ENCODE data around the gene MBD6. TPM values are rescaled to one million over a fixed set of nuclear protein-coding genes. Genes with fewer than 3 reads are reported as not detected.
A peak's percentile ranks its signal among the peaks of the same experiment; 100 is the strongest.

Gene MBD6
- total RNA-seq, 1 donor from 2014 or later, result 58.5 TPM

GRCh38 chr12:57479043-57479375, 43.6 kb upstream of the MBD6 start:
- peaks cover 37% of the 10 kb centered on the region for H3K27me3 ChIP-seq (ENCODE audit: insufficient read depth, low read length)
- Mint-ChIP-seq H3K9me3 (ENCODE audit: unreplicated experiment) (peaks cover 12% of the 10 kb centered on the region), H3K27me3 (ENCODE audit: low read depth, unreplicated experiment) (peaks cover 39% of the 10 kb centered on the region), H3K36me3 (ENCODE audit: low read depth, unreplicated experiment) (peaks cover 5% of the 10 kb centered on the region), H3K4me3 (ENCODE audit: unreplicated experiment) (no peak overlapping the region), H3K4me1 (ENCODE audit: low read depth, unreplicated experiment) (peaks cover 31% of the 10 kb centered on the region), H3K27ac (ENCODE audit: unreplicated experiment) (no peak overlapping the region)
- H3K4me3 ChIP-seq (ENCODE audit: insufficient read depth, low read depth, low read length), result no peak overlapping the region
- H3K4me2 ChIP-seq (ENCODE audit: low read length), result no peak overlapping the region
- H4K20me1 ChIP-seq (ENCODE audit: insufficient read depth, low read length), result no peaks in the 10 kb centered on the region
- H3K4me1 ChIP-seq (ENCODE audit: insufficient read depth, low read length), result peaks cover 13% of the 10 kb centered on the region
- TF ChIP-seq EZH2 (IDR thresholded peaks at IDR 0.05; ENCODE audit: insufficient read depth, low read length) (no peak), CTCF (IDR thresholded peaks at IDR 0.05; ENCODE audit: insufficient read depth, low read depth, low read length) (no peak)
- H2AFZ ChIP-seq (ENCODE audit: low read depth, low read length), result no peak overlapping the region
- H3K27ac ChIP-seq (ENCODE audit: low read depth, low read length), result no peak overlapping the region
- FAIRE-seq, result no peak
- no peak overlapping the region for H3K9ac ChIP-seq (ENCODE audit: low read length)
- H3K36me3 ChIP-seq (ENCODE audit: insufficient read depth, low read length), result no peaks in the 10 kb centered on the region
- H3K9me3 ChIP-seq (ENCODE audit: insufficient read depth, low read depth, low read length), result no peaks in the 10 kb centered on the region
- no peaks in the 10 kb centered on the region for H3K79me2 ChIP-seq (ENCODE audit: insufficient read depth, low read length)
- DNase-seq (ENCODE audit: low read depth), result no peak

DNA sequence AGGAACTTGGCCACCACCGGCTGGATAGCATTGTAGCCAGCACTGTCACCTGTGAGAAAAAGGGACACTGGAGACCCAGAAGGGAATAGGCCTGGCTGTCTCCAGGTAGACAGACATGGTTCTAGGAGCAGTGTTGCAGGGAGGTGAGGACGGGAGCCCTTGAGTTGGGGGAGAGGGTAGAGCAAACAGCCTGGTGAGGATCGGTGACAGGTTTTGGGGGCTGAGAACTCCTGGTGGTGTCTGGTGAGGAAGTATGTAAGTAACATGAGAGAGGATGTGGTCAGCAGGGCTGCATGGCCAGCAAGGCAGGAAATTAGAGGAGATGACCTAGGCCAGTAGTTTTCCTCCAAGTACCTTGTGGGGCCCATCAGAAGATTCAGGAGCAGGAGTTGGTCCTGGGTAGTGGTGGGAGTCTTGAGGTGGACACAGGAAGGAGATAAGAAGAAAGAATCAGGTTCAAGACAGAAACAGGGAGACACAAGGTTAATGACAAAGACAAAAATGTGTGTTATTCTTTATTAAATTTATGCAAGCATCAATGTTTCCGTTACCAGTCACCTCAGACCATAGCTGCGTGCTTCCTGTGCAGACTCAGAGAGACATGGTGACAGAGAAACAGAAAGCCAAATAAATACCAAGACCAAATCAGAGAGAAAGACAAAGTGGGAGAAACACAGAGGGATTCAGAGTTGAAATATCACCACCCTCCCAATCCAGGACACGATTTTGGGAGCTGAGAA, 43.1 kb upstream of the MBD6 start, which contains the start of gene ARHGAP9:
Gene ARHGAP9 (minus strand): TSS at position 491 of the 740 bp plus-strand sequence. CDS start 460 bp downstream, at position 31.
- Mint-ChIP-seq H3K9me3 (ENCODE audit: unreplicated experiment) (peaks cover 7% of the 10 kb centered on the region), H3K36me3 (ENCODE audit: low read depth, unreplicated experiment) (peaks cover 4% of the 10 kb centered on the region), H3K27me3 (ENCODE audit: low read depth, unreplicated experiment) (peaks cover 34% of the 10 kb centered on the region), H3K4me1 (ENCODE audit: low read depth, unreplicated experiment) (peaks cover 31% of the 10 kb centered on the region), H3K4me3 (ENCODE audit: unreplicated experiment) (peak within 1 kb of the TSS; percentile 62), H3K27ac (ENCODE audit: unreplicated experiment) (no peak within 1 kb of the TSS)
- DNase-seq (ENCODE audit: low read depth) (no peak), FAIRE-seq (no peak)
- Histone ChIP-seq H3K4me3 (ENCODE audit: insufficient read depth, low read depth, low read length) (no peak within 1 kb of the TSS), H4K20me1 (ENCODE audit: insufficient read depth, low read length) (no peaks in the 10 kb centered on the region), H3K9me3 (ENCODE audit: insufficient read depth, low read depth, low read length) (no peaks in the 10 kb centered on the region), H3K4me2 (ENCODE audit: low read length) (peak within 1 kb of the TSS; percentile 2), H3K27ac (ENCODE audit: low read depth, low read length) (no peak within 1 kb of the TSS), H3K79me2 (ENCODE audit: insufficient read depth, low read length) (no peaks in the 10 kb centered on the region), H3K36me3 (ENCODE audit: insufficient read depth, low read length) (no peaks in the 10 kb centered on the region), H2AFZ (ENCODE audit: low read depth, low read length) (no peak within 1 kb of the TSS), H3K27me3 (ENCODE audit: insufficient read depth, low read length) (peaks cover 31% of the 10 kb centered on the region), H3K9ac (ENCODE audit: low read length) (no peak within 1 kb of the TSS), H3K4me1 (ENCODE audit: insufficient read depth, low read length) (peaks cover 13% of the 10 kb centered on the region)
- no peak for TF ChIP-seq CTCF (IDR thresholded peaks at IDR 0.05; ENCODE audit: insufficient read depth, low read depth, low read length)
- no peak for TF ChIP-seq EZH2 (IDR thresholded peaks at IDR 0.05; ENCODE audit: insufficient read depth, low read length)

GRCh38 chr12:57481671-57482070, 41.0 kb upstream of the MBD6 start:
- DNase-seq (ENCODE audit: low read depth), result no peak
- Histone ChIP-seq H3K4me3 (ENCODE audit: insufficient read depth, low read depth, low read length) (no peak overlapping the region), H3K27me3 (ENCODE audit: insufficient read depth, low read length) (peaks cover 11% of the 10 kb centered on the region), H3K4me2 (ENCODE audit: low read length) (no peak overlapping the region), H3K27ac (ENCODE audit: low read depth, low read length) (no peak overlapping the region), H3K79me2 (ENCODE audit: insufficient read depth, low read length) (no peaks in the 10 kb centered on the region), H4K20me1 (ENCODE audit: insufficient read depth, low read length) (no peaks in the 10 kb centered on the region), H3K9me3 (ENCODE audit: insufficient read depth, low read depth, low read length) (no peaks in the 10 kb centered on the region), H2AFZ (ENCODE audit: low read depth, low read length) (no peak overlapping the region), H3K4me1 (ENCODE audit: insufficient read depth, low read length) (peaks cover 4% of the 10 kb centered on the region), H3K9ac (ENCODE audit: low read length) (no peak overlapping the region), H3K36me3 (ENCODE audit: insufficient read depth, low read length) (no peaks in the 10 kb centered on the region)
- peaks cover 4% of the 10 kb centered on the region for H3K9me3 Mint-ChIP-seq (ENCODE audit: unreplicated experiment)
- no peaks in the 10 kb centered on the region for H3K36me3 Mint-ChIP-seq (ENCODE audit: low read depth, unreplicated experiment)
- FAIRE-seq, result no peak
- H3K4me3 Mint-ChIP-seq (ENCODE audit: unreplicated experiment), result no peak overlapping the region
- TF ChIP-seq EZH2 (IDR thresholded peaks at IDR 0.05; ENCODE audit: insufficient read depth, low read length) (no peak), CTCF (IDR thresholded peaks at IDR 0.05; ENCODE audit: insufficient read depth, low read depth, low read length) (no peak)
- H3K27me3 Mint-ChIP-seq (ENCODE audit: low read depth, unreplicated experiment), result peaks cover 19% of the 10 kb centered on the region
- peak overlapping the region; percentile 20 for H3K27ac Mint-ChIP-seq (ENCODE audit: unreplicated experiment)
- peaks cover 31% of the 10 kb centered on the region for H3K4me1 Mint-ChIP-seq (ENCODE audit: low read depth, unreplicated experiment)
